Caco-2 (cell line): ENCODE measurements around the gene TIMM22. TPM values are rescaled to one million over a fixed set of nuclear protein-coding genes. Genes with fewer than 3 reads are reported as not detected.

Source experiments
- BruUV-seq: library from RNA; stranded (reverse); fragments of 400-500 nt; replicated peaks from 2 replicates; lab custom pipeline; 2021; lab: Mats Ljungman, UMichigan
- CTCF ChIA-PET: fragments of 300-600 bp; sonication (Branson Sonifier 250); formaldehyde crosslinking; loops from one replicate; lab custom pipeline; 2022; ENCODE audit warnings: antibody characterized with exemption; lab: Charles Lee
- POLR2A ChIA-PET: fragments of 300-600 bp; sonication (Branson Sonifier 250); formaldehyde crosslinking; loops from one replicate; lab custom pipeline; 2022; ENCODE audit warnings: antibody characterized with exemption; lab: Charles Lee
- DNase-seq, 2 experiments: peaks; one replicate each; pipeline versions ENCODE4 v3.0.0 to v3.0.0-alpha.2; 2020 to 2022
- H3K27me3 ChIP-seq: replicated peaks from 2 replicates; pipeline ENCODE4 v1.6.0; 2011; ENCODE audit warnings: low read length; ENCODE audit not compliant: control insufficient read depth, insufficient read depth
- H3K36me3 ChIP-seq: 2 replicates; pipeline ENCODE4 v1.5.1; 2011; ENCODE audit warnings: low read length; ENCODE audit not compliant: control insufficient read depth, insufficient read depth
- H3K4me1 ChIP-seq: fragments of 250-450 bp; sonication (Bioruptor Pico); 2 replicates; pipeline ENCODE4 v1.5.1; 2020; ENCODE audit warnings: mild to moderate bottlenecking
- H3K4me3 ChIP-seq: 2 replicates; pipeline ENCODE4 v1.5.1; 2011; ENCODE audit warnings: low read depth, mild to moderate bottlenecking, control low read depth, low read length
- H3K9me3 ChIP-seq: fragments of 250-450 bp; sonication (Bioruptor Pico); 2 replicates; pipeline ENCODE4 v1.5.1; 2020; ENCODE audit warnings: mild to moderate bottlenecking, moderate library complexity
- H3K27ac Mint-ChIP-seq: one replicate; pipeline ENCODE4 v1.8.0; 2022; ENCODE audit warnings: mixed read lengths; ENCODE audit not compliant: unreplicated experiment
- H3K27me3 Mint-ChIP-seq: one replicate; pipeline ENCODE4 v1.8.0; 2022; ENCODE audit warnings: mixed read lengths; ENCODE audit not compliant: insufficient read depth, unreplicated experiment
- H3K36me3 Mint-ChIP-seq: one replicate; pipeline ENCODE4 v1.8.0; 2022; ENCODE audit warnings: mild to moderate bottlenecking, mixed read lengths; ENCODE audit not compliant: insufficient read depth, unreplicated experiment
- H3K4me1 Mint-ChIP-seq: one replicate; pipeline ENCODE4 v1.8.0; 2022; ENCODE audit warnings: low read depth, mixed read lengths; ENCODE audit not compliant: unreplicated experiment
- H3K4me3 Mint-ChIP-seq: one replicate; pipeline ENCODE4 v1.8.0; 2022; ENCODE audit warnings: mild to moderate bottlenecking, moderate library complexity, mixed read lengths; ENCODE audit not compliant: unreplicated experiment
- H3K9me3 Mint-ChIP-seq: one replicate; pipeline ENCODE4 v1.8.0; 2022; ENCODE audit warnings: mixed read lengths; ENCODE audit not compliant: unreplicated experiment
- intact Hi-C: fragments of 100-400 bp; cut with micrococcal nuclease; formaldehyde crosslinking; loops from one replicate; pipeline ENCODE4 v1.10.0; 2022; ENCODE audit not compliant: unreplicated experiment
- total RNA-seq: library from RNA; stranded (reverse); gene quantifications from 2 replicates; pipeline ENCODE4 v1.2.3, GENCODE V29; 2022
- TF ChIP-seq, protein P1 (sequence below), 2 experiments: fragments of 200-600 bp in 1 of 2; IDR thresholded peaks; 1 replicate in 1 of 2; 2 replicates in 1 of 2; pipeline versions ENCODE4 v1.5.1 to v1.8.0; 2011 to 2022; ENCODE audit warnings: antibody characterized with exemption in 1 of 2, control low read depth in 1 of 2, inconsistent platforms in 1 of 2, low read depth in 1 of 2, low read length in 1 of 2, mild to moderate bottlenecking in 1 of 2, moderate library complexity in 1 of 2; ENCODE audit not compliant: insufficient read depth in 1 of 2, severe bottlenecking in 1 of 2, unreplicated experiment in 1 of 2

The TIMM22 gene
- total RNA-seq, 1 experiment from 2014 or later = 20.6 TPM

DNA sequence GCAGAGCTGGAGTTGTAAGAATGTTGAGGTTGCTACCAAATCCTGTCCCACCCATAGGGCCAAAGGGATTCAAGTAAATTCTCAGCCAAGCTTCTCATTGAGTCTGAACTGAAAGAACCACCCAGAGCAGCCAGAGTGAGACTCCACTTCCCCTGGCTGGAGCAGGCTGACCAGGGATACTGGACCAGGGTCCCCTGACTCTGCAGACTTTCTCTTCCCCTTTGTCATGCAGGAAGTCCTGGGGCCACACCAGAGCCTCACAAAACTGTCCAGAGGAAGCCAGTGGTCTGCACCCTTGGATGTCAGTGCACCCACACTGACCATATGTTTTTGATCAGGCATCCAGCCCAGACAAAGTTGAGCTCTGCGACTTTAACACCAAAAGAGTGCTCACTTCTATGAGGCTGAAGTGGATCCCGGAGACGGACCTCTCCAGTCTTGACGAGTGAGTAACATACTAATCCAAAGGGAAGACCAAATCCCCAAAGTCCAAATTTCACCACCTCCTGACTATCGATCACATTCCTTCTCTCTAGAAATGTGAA lies 21.5 kb upstream of the TIMM22 start:
- peaks cover 74% of the 10 kb centered on the region for H3K36me3 Mint-ChIP-seq
- ChIA-PET POLR2A (no interaction called here), CTCF (no interaction called here)
- Histone ChIP-seq H3K4me1 (peaks cover 43% of the 10 kb centered on the region), H3K27me3 (no peaks in the 10 kb centered on the region), H3K9me3 (no peaks in the 10 kb centered on the region), H3K36me3 (no peaks in the 10 kb centered on the region), H3K4me3 (no peak overlapping the region)
- H3K27me3 Mint-ChIP-seq = no peaks in the 10 kb centered on the region
- no TSS peak for BruUV-seq
- no peak for DNase-seq
- H3K27ac Mint-ChIP-seq = peak overlapping the region; percentile 55
- peak overlapping the region; percentile 33 for H3K4me3 Mint-ChIP-seq
- H3K9me3 Mint-ChIP-seq = no peaks in the 10 kb centered on the region
- peaks cover 24% of the 10 kb centered on the region for H3K4me1 Mint-ChIP-seq
- TF ChIP-seq, protein P1, sequence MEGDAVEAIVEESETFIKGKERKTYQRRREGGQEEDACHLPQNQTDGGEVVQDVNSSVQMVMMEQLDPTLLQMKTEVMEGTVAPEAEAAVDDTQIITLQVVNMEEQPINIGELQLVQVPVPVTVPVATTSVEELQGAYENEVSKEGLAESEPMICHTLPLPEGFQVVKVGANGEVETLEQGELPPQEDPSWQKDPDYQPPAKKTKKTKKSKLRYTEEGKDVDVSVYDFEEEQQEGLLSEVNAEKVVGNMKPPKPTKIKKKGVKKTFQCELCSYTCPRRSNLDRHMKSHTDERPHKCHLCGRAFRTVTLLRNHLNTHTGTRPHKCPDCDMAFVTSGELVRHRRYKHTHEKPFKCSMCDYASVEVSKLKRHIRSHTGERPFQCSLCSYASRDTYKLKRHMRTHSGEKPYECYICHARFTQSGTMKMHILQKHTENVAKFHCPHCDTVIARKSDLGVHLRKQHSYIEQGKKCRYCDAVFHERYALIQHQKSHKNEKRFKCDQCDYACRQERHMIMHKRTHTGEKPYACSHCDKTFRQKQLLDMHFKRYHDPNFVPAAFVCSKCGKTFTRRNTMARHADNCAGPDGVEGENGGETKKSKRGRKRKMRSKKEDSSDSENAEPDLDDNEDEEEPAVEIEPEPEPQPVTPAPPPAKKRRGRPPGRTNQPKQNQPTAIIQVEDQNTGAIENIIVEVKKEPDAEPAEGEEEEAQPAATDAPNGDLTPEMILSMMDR (IDR thresholded peaks at IDR 0.05; ENCODE audit: insufficient read depth in 1 of 2, low read depth in 1 of 2, low read length in 1 of 2, severe bottlenecking in 1 of 2, unreplicated experiment in 1 of 2) = no peak
- intact Hi-C loops = loop anchor here (5.0 kb wide), 1 partner anchor 98 kb away; no protein-coding TSS in a partner anchor

DNA sequence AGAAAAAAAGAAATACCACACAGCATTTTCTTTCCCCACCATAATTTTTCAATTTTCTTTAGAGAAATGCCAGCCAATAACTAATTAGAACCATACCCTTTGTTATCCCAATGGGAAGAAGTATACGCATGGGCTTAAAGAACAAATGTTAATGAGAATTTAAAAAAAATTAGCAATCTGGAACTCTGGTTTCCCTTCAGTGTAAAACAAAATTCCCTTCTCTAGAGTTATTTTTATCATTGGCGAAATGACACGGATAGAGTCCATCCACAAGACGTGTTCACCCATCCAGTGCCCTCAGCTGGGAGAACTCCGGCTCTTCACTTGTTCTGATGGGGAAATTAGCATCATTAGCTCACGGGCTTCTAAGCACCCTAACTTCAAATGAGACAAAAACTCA lies 20.6 kb upstream of the TIMM22 start:
- TF ChIP-seq, protein P1 (IDR thresholded peaks at IDR 0.05; ENCODE audit: insufficient read depth in 1 of 2, low read depth in 1 of 2, low read length in 1 of 2, severe bottlenecking in 1 of 2, unreplicated experiment in 1 of 2) = no peak
- ChIA-PET CTCF (interaction anchor here (0.7 kb wide), 1 partner anchor 20 kb away, joined by 5 read pairs; the partner anchor contains the start of gene TIMM22), POLR2A (no interaction called here)
- H3K4me1 Mint-ChIP-seq = peaks cover 27% of the 10 kb centered on the region
- no peak for DNase-seq
- H3K27me3 Mint-ChIP-seq = no peaks in the 10 kb centered on the region
- Histone ChIP-seq H3K36me3 (no peaks in the 10 kb centered on the region), H3K27me3 (no peaks in the 10 kb centered on the region), H3K9me3 (no peaks in the 10 kb centered on the region), H3K4me3 (no peak overlapping the region), H3K4me1 (peaks cover 37% of the 10 kb centered on the region)
- H3K36me3 Mint-ChIP-seq = peaks cover 65% of the 10 kb centered on the region
- no peak overlapping the region for H3K4me3 Mint-ChIP-seq
- no peaks in the 10 kb centered on the region for H3K9me3 Mint-ChIP-seq
- BruUV-seq = no TSS peak
- no peak overlapping the region for H3K27ac Mint-ChIP-seq
- intact Hi-C loops = loop anchor here (5.0 kb wide), 1 partner anchor 99 kb away; no protein-coding TSS in a partner anchor

DNA sequence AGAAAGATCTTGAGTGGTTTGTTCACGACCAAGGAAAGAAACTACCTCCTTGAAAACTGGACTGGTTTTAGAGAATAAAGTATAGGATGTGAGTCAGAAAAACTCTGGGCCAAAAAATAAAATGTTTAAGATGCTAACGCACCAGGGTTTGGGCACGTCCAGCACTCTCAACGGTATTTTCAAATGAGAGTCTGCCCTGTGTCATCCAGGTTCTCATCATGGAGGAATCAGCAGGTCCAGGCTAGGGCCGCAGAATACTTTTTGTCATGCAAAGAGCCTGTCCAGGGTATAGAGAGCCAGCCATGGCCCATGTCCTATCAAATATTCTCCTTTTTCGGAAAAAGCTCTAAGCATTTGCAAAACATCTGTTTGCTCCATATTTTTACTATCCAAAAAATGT lies 19.8 kb upstream of the TIMM22 start:
- CTCF ChIA-PET = no interaction called here
- H3K36me3 Mint-ChIP-seq = peaks cover 57% of the 10 kb centered on the region
- H3K4me3 ChIP-seq = peak overlapping the region; percentile 98; the same call in 1 of the 2 replicates
- BruUV-seq = no TSS peak
- no peaks in the 10 kb centered on the region for H3K27me3 Mint-ChIP-seq
- peak overlapping the region; percentile 91 for H3K27ac Mint-ChIP-seq
- DNase-seq = no peak
- no peaks in the 10 kb centered on the region for H3K9me3 ChIP-seq
- intact Hi-C loops = loop anchor here (5.0 kb wide), 1 partner anchor 100 kb away; no protein-coding TSS in a partner anchor
- H3K4me1 Mint-ChIP-seq = peaks cover 29% of the 10 kb centered on the region
- H3K4me3 Mint-ChIP-seq = peak overlapping the region; percentile 99
- no peaks in the 10 kb centered on the region for H3K9me3 Mint-ChIP-seq
- TF ChIP-seq, protein P1 (IDR thresholded peaks at IDR 0.05; ENCODE audit: insufficient read depth in 1 of 2, low read depth in 1 of 2, low read length in 1 of 2, severe bottlenecking in 1 of 2, unreplicated experiment in 1 of 2) = no peak
- POLR2A ChIA-PET = interaction anchor here (1.7 kb wide), 1 partner anchor 26 kb away, joined by 26 read pairs; no protein-coding TSS in a partner anchor
- H3K4me1 ChIP-seq = peaks cover 37% of the 10 kb centered on the region
- H3K36me3 ChIP-seq = no peaks in the 10 kb centered on the region
- H3K27me3 ChIP-seq = no peaks in the 10 kb centered on the region
